Brain microvascular endothelial cell (primary cell): ENCODE measurements around the gene MFSD6.

Experiments
- DNase-seq: peaks from one replicate; pipeline ENCODE4 v3.0.0-alpha.2; 2020
- H3K27ac ChIP-seq: fragments of 250-450 bp; sonication (Bioruptor Pico); 2 replicates; pipeline ENCODE4 v1.5.1; 2020; ENCODE audit warnings: mild to moderate bottlenecking, moderate library complexity
- H3K27me3 ChIP-seq: fragments of 250-450 bp; sonication (Bioruptor Pico); replicated peaks from 2 replicates; pipeline ENCODE4 v1.5.1; 2020; ENCODE audit warnings: mild to moderate bottlenecking
- H3K36me3 ChIP-seq: fragments of 250-450 bp; sonication (Bioruptor Pico); replicated peaks from 2 replicates; pipeline ENCODE4 v1.5.1; 2020; ENCODE audit warnings: mild to moderate bottlenecking
- H3K4me3 ChIP-seq: 2 replicates; pipeline ENCODE4 v1.5.1; 2011; ENCODE audit warnings: low read depth, mild to moderate bottlenecking, control low read depth, low read length, moderate library complexity
- CTCF ChIP-seq: IDR thresholded peaks from 2 replicates; pipeline ENCODE4 v1.5.1; 2011; ENCODE audit warnings: low read depth, mild to moderate bottlenecking, moderate library complexity, low read length, control low read depth, inconsistent platforms; ENCODE audit errors: missing control alignments
- in situ Hi-C: cut with HindIII; loops from 2 replicates; pipeline ENCODE4 v1.10.0; 2017; ENCODE audit warnings: low sequenced_read_pairs, low pct_ligation_motif_present

MFSD6 gene

DNA sequence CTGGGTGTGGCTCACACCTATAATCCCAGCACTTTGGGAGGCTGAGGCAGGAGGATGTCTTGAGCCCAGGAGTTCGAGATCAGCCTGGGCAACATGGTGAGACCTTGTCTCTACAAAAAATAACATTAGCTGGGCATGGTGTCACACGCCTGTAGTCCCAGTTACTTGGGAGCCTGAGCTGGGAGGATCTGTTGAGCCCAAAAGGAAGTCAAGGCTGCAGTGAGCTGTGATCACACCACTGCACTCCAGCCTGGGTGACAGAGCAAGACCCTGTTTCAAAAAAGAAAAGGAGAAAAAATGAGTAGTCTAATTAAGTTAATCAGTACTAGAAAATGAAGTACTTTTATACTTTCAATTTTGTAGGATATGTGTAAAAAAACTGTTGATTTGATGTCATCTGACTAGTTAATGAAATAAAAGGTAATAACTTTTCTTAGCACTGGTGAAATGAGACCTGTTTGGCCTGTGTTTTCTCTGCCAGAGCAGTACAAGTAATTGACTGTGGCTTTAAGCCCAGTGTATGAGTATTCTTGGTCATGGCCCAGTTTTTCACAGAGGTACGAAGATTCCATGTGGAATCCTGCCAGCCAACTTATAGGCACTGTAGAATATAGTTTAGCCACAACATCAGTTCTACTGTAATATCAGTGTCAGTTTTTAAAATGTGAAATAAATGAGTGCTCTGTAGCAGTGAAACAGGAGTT lies 35.8 kb downstream of the MFSD6 start:
- in situ Hi-C loops = no loop called here
- no peak overlapping the region for H3K4me3 ChIP-seq
- no peaks in the 10 kb centered on the region for H3K27me3 ChIP-seq
- no peaks in the 10 kb centered on the region for H3K36me3 ChIP-seq
- no peak overlapping the region for H3K27ac ChIP-seq
- no peak for TF ChIP-seq CTCF
- DNase-seq = no peak

DNA sequence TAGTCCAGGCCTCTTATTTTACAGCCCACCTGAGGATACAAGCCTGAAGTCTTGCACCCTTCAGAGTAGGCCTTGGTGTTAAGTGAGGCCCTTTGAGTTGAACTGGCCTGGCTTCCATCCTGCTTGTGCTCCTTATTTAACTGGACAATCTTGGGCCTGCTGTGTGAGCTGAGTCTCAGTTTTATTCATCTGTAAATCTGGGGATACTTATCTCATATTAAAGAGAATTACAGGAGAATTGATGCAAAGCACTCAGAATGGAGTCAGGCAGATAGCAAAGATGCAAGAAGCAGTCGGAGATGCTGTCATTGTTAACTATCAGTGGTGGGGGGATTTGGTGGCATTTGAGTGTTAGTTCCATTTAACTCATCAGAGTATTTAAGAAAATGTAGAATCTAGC lies 36.8 kb downstream of the MFSD6 start:
- Histone ChIP-seq H3K4me3 (no peak overlapping the region), H3K27ac (no peak overlapping the region), H3K27me3 (no peaks in the 10 kb centered on the region), H3K36me3 (no peaks in the 10 kb centered on the region)
- no peak for TF ChIP-seq CTCF
- in situ Hi-C loops = no loop called here
- DNase-seq = no peak

DNA sequence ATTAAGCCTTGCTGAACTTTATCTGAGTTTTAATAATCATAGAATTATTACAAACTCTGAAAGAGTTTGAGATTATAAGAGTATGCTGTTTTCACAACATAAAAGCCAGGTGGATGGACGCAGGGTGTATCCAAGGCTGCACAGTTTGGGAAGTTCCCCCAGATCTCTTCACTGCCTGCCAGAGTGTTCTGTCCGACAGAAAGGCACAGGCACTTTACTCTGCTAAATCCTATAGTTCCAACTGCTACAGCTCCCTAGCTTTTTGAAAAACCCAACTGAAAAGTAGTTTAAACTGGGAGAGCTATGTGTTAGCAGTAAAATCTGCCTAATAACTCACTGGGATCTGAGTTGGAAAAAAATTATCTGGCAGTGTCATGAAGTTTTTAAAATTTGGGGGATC lies 38.0 kb downstream of the MFSD6 start:
- Histone ChIP-seq H3K27ac (no peak overlapping the region), H3K27me3 (no peaks in the 10 kb centered on the region), H3K36me3 (no peaks in the 10 kb centered on the region), H3K4me3 (no peak overlapping the region)
- DNase-seq = no peak
- in situ Hi-C loops = no loop called here
- TF ChIP-seq CTCF = no peak

DNA sequence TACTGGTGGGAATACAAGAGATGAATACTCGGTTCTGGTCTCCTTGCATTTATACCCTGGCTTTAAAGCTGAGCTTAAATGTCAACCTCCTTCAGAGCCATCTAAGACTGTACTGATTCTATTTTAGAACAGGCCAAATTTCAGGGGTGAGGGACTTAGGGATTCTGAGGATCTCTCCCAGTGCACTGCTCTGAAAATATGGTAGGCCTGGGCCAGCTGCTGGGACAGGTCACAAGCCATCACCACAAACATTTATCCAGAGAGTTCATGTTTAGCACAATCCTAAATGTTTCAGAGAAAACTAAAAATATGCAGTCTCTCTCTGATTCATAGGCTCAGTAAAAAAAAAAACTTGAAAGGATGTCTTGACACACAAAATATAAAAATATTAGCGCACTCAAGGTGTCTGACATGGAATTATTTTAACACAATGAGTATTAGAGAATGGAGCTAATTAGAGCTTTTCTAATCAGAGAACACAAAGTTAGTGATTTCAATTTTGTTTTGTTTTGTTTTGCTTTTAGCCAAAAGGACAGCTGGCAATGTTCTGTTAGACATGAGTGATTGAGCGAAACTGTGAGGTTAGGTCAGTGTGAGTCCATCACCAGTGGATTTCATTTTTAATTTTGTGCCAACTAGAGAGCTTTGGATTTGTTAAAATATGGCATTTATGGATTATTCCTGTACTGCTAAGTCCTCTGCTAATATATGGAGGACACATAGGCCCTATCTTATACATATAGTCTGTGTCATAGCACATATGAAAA lies 38.8 kb downstream of the MFSD6 start:
- Histone ChIP-seq H3K27me3 (no peaks in the 10 kb centered on the region), H3K27ac (no peak overlapping the region), H3K4me3 (no peak overlapping the region), H3K36me3 (no peaks in the 10 kb centered on the region)
- no peak for TF ChIP-seq CTCF
- no peak for DNase-seq
- in situ Hi-C loops = no loop called here

DNA sequence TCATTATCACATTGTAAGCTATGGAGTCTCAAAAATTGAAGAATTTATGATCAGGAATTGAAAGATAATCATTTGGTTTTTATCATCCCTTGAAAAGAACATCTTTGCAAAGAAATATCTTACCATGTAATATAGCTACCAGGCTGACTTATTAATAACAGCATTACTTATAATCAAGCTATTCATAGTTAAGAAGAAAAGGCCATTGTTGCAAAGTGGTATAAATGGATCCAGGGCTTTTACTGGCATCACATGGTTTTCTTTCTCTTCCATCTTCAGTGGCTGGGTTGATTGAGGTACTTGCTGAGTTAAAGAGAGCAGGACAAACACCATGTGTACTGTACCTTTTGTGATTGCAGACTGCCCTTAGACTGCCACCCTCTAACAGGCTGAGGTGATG lies 39.6 kb downstream of the MFSD6 start:
- H3K27ac ChIP-seq = no peak overlapping the region
- TF ChIP-seq CTCF = no peak
- in situ Hi-C loops = no loop called here
- DNase-seq = no peak
- no peaks in the 10 kb centered on the region for H3K27me3 ChIP-seq
- no peaks in the 10 kb centered on the region for H3K36me3 ChIP-seq
- H3K4me3 ChIP-seq = no peak overlapping the region
